D341Med (cell line): ENCODE measurements around the gene HES1.

Experiments used
- DNase-seq: peaks from one replicate; pipeline ENCODE4 v3.0.0; 2012; ENCODE audit warnings: low spot score

HES1 gene

GRCh38 chr3:194167480-194168282, 31.7 kb downstream of the HES1 start:
- DNase-seq: no peak

DNA sequence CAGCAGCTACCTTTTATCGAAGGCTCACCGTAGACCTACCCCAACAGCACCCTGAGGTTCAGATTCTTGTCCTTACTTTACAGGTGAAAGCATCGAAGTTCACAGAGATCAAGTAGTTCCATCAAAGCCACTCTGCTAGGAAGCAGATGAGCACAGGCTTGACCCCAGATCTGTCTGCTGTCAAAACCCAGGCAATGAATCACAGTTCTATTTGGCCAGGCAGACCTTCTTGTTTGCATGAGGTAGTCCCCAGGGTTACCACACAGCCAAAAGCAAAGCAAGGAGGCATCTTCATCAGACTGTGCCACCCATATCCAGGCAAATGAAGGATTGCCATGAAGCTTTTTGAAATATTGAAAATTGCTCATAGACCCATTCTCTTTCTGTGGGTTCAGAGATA, 33.0 kb downstream of the HES1 start:
- no peak for DNase-seq

- no peak for DNase-seq
Observed at GRCh38 chr3:194169595-194169994, 33.6 kb downstream of the HES1 start.

GRCh38 chr3:194170793-194171192, 34.8 kb downstream of the HES1 start:
- DNase-seq: no peak

DNA sequence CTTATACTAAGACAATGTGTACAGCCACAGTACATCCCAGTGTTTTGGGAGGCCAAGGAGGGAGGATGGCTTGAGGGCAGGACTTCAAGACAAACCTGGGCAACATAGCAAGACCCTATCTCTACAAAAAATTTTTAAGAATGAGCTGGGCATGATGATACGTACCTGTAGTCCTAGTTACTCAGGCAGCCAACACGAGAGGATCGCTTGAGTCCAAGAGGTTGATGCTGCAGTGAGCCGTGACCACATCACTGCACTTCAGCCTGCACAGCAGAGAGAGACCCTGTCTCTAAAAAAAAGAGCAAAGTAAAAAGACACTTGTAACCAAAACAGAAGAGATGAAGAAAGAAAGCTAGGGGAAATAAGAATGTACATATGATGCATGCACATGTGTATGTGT, 38.5 kb downstream of the HES1 start:
- DNase-seq: no peak

GRCh38 chr3:194174980-194175379, 39.0 kb downstream of the HES1 start:
- no peak for DNase-seq

GRCh38 chr3:194176274-194176991, 40.5 kb downstream of the HES1 start:
- DNase-seq: no peak

- DNase-seq: no peak
Observed at GRCh38 chr3:194177141-194177540, 41.2 kb downstream of the HES1 start.

DNA sequence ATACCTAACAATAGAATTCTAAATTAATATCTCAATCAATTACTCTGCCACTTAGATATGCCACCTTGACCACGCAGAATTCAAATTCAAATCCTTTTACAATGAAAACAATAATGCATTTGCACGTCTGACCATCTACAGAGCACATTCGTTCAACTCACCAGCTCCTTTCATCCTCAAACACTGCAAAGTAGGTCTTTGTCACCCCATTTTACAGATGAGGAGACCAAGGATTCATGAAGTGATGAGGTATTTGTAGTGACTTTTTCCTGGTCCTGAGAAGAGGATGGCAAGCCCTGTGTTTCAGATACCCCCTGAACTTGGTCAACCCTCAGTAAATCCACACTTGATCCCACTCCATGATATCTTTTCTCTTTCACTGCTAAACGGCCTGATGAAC, 42.2 kb downstream of the HES1 start:
- DNase-seq: no peak

GRCh38 chr3:194178669-194179068, 42.7 kb downstream of the HES1 start:
- no peak for DNase-seq

- no peak for DNase-seq
Observed at GRCh38 chr3:194180570-194180969, 44.6 kb downstream of the HES1 start.

GRCh38 chr3:194181612-194182529, 45.9 kb downstream of the HES1 start:
- DNase-seq: no peak

GRCh38 chr3:194183271-194183670, 47.3 kb downstream of the HES1 start:
- no peak for DNase-seq

DNA sequence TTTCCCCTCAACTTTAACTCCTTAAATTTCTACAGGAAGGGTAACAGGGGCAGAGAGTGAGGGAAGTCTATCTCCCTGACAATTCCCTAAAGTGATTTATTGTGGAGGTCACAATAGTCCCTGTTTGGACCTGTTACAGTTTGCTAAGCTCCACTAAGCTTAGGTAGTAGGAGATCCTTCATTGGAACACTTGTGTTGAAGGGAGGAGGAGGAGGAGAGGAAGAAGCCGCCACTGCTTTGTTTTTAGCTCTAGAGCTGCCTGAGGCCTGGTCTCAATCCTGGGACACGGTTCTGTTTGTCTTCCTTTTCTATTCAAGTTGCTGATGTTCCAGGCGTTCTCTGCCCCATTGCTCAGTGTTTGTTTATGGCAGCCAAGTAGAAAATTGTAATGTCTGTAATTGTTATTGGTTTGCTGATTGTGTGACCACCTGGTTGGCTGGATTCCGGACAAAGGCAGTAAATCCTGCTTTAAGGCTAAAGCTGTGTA, 48.4 kb downstream of the HES1 start:
- no peak for DNase-seq

DNA sequence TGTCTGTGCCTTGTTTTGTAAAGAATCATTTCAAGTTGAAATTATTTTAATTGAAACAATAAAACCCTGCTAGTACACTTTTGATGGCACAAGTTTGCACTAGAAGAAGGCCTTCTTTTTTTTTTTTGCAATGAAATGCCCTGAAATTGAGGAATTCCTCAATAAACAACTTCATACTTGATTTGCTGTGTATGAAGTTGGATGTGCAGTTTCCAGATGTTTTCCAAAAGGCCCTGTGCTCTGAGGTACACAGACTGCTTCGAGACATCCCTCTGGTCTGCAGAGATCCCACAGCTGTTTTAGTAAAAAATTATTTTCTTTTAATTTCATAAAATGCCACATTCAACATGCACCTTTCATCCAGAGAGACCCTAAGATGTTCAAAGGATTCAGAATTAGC, 48.9 kb downstream of the HES1 start:
- no peak for DNase-seq

- DNase-seq: no peak
Observed at GRCh38 chr3:194185221-194185620, 49.3 kb downstream of the HES1 start.

GRCh38 chr3:194187233-194187944, 51.4 kb downstream of the HES1 start:
- DNase-seq: no peak
